H1 (cell line): ENCODE measurements around the gene C2orf76. TPM values are rescaled to one million over a fixed set of nuclear protein-coding genes. Genes with fewer than 3 reads are reported as not detected.

Experiments used
- CTCF ChIA-PET: fragments of 300-600 bp; sonication (Branson Sonifier 250); formaldehyde crosslinking; loops from one replicate; lab custom pipeline; 2021; ENCODE audit not compliant: partially characterized antibody; lab: Charles Lee
- POLR2A ChIA-PET: fragments of 300-600 bp; sonication (Branson Sonifier 250); formaldehyde crosslinking; loops from one replicate; lab custom pipeline; 2021; ENCODE audit warnings: inconsistent platforms; ENCODE audit not compliant: partially characterized antibody; lab: Charles Lee
- DNase-seq, 2 experiments: peaks; one replicate each; pipeline versions ENCODE4 v3.0.0 to v3.0.0-alpha.2; 2010 to 2022; ENCODE audit warnings: low spot score in 2 of 2, low read depth in 1 of 2, mixed read lengths in 1 of 2
- FAIRE-seq: peaks from 2 replicates; lab custom pipeline; 2011; peaks lifted over from hg19 to GRCh38; lab: Jason Lieb, UNC
- H2AFZ ChIP-seq: 2 replicates; pipeline ENCODE4 v1.8.1; 2012; ENCODE audit warnings: low read length, inconsistent platforms
- H2AK5ac ChIP-seq: 2 replicates; pipeline ENCODE4 v1.6.1; 2013; ENCODE audit warnings: low read depth, low read length
- H2BK120ac ChIP-seq: replicated peaks from 2 replicates; pipeline ENCODE3; 2013; ENCODE audit warnings: low read depth, low read length, inconsistent platforms
- H2BK12ac ChIP-seq: 2 replicates; pipeline ENCODE4 v1.6.1; 2013; ENCODE audit warnings: low read depth, low read length
- H2BK15ac ChIP-seq: 2 replicates; pipeline ENCODE4 v1.6.1; 2013; ENCODE audit warnings: low read length
- H2BK20ac ChIP-seq: 2 replicates; pipeline ENCODE4 v1.6.1; 2013; ENCODE audit warnings: low read length
- H2BK5ac ChIP-seq: 2 replicates; pipeline ENCODE4 v1.6.1; 2013; ENCODE audit warnings: low read depth, low read length
- H3K14ac ChIP-seq: 2 replicates; pipeline ENCODE4 v1.6.1; 2013; ENCODE audit warnings: inconsistent platforms; ENCODE audit not compliant: insufficient read length
- H3K18ac ChIP-seq: 2 replicates; pipeline ENCODE4 v1.6.1; 2013; ENCODE audit warnings: low read length; ENCODE audit errors: extremely low read depth
- H3K23ac ChIP-seq: 2 replicates; pipeline ENCODE4 v1.6.1; 2013; ENCODE audit warnings: inconsistent platforms; ENCODE audit not compliant: insufficient read length
- H3K23me2 ChIP-seq: 2 replicates; pipeline ENCODE4 v1.6.1; 2013; ENCODE audit warnings: low read depth, low read length
- H3K27ac ChIP-seq: 2 replicates; pipeline ENCODE4 v1.6.1; 2011; ENCODE audit warnings: low read depth, low read length, inconsistent platforms
- H3K27me3 ChIP-seq, 4 experiments: replicated peaks in 1 of 4; 1 replicate in 1 of 4; 2 replicates in 3 of 4; pipeline versions ENCODE4 v1.6.1 to v1.8.1; 2011 to 2013; ENCODE audit warnings: low read length in 3 of 4, mild to moderate bottlenecking in 3 of 4, inconsistent platforms in 2 of 4, mixed read lengths in 2 of 4, moderate library complexity in 1 of 4; ENCODE audit not compliant: control insufficient read depth in 3 of 4, insufficient read depth in 3 of 4; ENCODE audit errors: extremely low read depth in 1 of 4
- H3K36me3 ChIP-seq, 4 experiments: 2 replicates each; pipeline versions ENCODE4 v1.6.1 to v1.8.1; 2011 to 2013; ENCODE audit warnings: mild to moderate bottlenecking in 4 of 4, low read length in 3 of 4, moderate library complexity in 2 of 4, control low read depth in 1 of 4, inconsistent platforms in 1 of 4; ENCODE audit not compliant: insufficient read depth in 4 of 4, control insufficient read depth in 2 of 4
- H3K4ac ChIP-seq: replicated peaks from 2 replicates; pipeline ENCODE3; 2013; ENCODE audit warnings: low read length, low read depth, mixed read lengths, inconsistent platforms; ENCODE audit not compliant: insufficient read length
- H3K4me1 ChIP-seq, 4 experiments: replicated peaks in 1 of 4; 1 replicate in 1 of 4; 2 replicates in 3 of 4; pipeline versions ENCODE4 v1.6.1 to v1.8.1; 2011 to 2013; ENCODE audit warnings: low read length in 3 of 4, inconsistent platforms in 2 of 4, mixed read lengths in 1 of 4; ENCODE audit not compliant: insufficient read depth in 4 of 4, control insufficient read depth in 3 of 4
- H3K4me2 ChIP-seq, 2 experiments: 2 replicates each; pipeline versions ENCODE4 v1.6.1 to v1.8.1; 2011 to 2013; ENCODE audit warnings: low read depth in 2 of 2, low read length in 2 of 2, control low read depth in 1 of 2, inconsistent platforms in 1 of 2, mild to moderate bottlenecking in 1 of 2; ENCODE audit not compliant: insufficient read depth in 1 of 2
- H3K4me3 ChIP-seq, 4 experiments: fragments of 200-600, 300-600 bp in 1 of 4; sonication (generic), shearing (Covaris generic), sonication (Bioruptor Twin) in 1 of 4; 2 replicates each; pipeline versions ENCODE4 v1.5.1 to v1.8.1; 2011 to 2016; ENCODE audit warnings: low read length in 4 of 4, low read depth in 3 of 4, control low read depth in 2 of 4, inconsistent platforms in 2 of 4, mild to moderate bottlenecking in 2 of 4, mixed read lengths in 1 of 4, moderate library complexity in 1 of 4; ENCODE audit not compliant: insufficient read depth in 2 of 4; ENCODE audit errors: extremely low read depth in 1 of 4
- H3K56ac ChIP-seq: replicated peaks from 2 replicates; pipeline ENCODE3; 2013; ENCODE audit warnings: low read depth, mild to moderate bottlenecking, mixed read lengths, low read length, inconsistent platforms; ENCODE audit not compliant: insufficient read length
- H3K79me1 ChIP-seq: 2 replicates; pipeline ENCODE4 v1.6.1; 2013; ENCODE audit warnings: low read depth, low read length, control low read depth
- H3K79me2 ChIP-seq, 2 experiments: 2 replicates each; pipeline versions ENCODE4 v1.6.1 to v1.8.1; 2012 to 2013; ENCODE audit warnings: low read length in 2 of 2, mild to moderate bottlenecking in 2 of 2, inconsistent platforms in 1 of 2; ENCODE audit not compliant: insufficient read depth in 2 of 2, control insufficient read depth in 1 of 2
- H3K9ac ChIP-seq, 4 experiments: replicated peaks in 1 of 4; 1 replicate in 1 of 4; 2 replicates in 3 of 4; pipeline versions ENCODE4 v1.6.1 to v1.8.1; 2011 to 2013; ENCODE audit warnings: low read depth in 3 of 4, low read length in 3 of 4, control low read depth in 2 of 4, mild to moderate bottlenecking in 2 of 4, moderate library complexity in 2 of 4, inconsistent platforms in 1 of 4; ENCODE audit errors: extremely low read depth in 1 of 4
- H3K9me3 ChIP-seq, 2 experiments: 2 replicates each; pipeline versions ENCODE4 v1.6.1 to v1.8.1; 2012 to 2013; ENCODE audit warnings: mild to moderate bottlenecking in 2 of 2, moderate library complexity in 2 of 2, control low read depth in 1 of 2, inconsistent platforms in 1 of 2, low read depth in 1 of 2, low read length in 1 of 2, mixed read lengths in 1 of 2; ENCODE audit not compliant: insufficient read depth in 2 of 2
- H4K20me1 ChIP-seq, 2 experiments: replicated peaks in 1 of 2; 2 replicates each; pipeline versions ENCODE3 to v1.8.1; 2011 to 2013; ENCODE audit warnings: inconsistent platforms in 2 of 2, low read length in 2 of 2, mild to moderate bottlenecking in 1 of 2; ENCODE audit not compliant: insufficient read depth in 2 of 2, control insufficient read depth in 1 of 2
- H4K5ac ChIP-seq: 2 replicates; pipeline ENCODE4 v1.6.1; 2013; ENCODE audit warnings: low read length, low read depth, mixed read lengths, inconsistent platforms; ENCODE audit not compliant: insufficient read length
- H4K8ac ChIP-seq: 2 replicates; pipeline ENCODE4 v1.8.0; 2013; ENCODE audit warnings: mild to moderate bottlenecking, moderate library complexity, low read length, inconsistent platforms; ENCODE audit not compliant: insufficient read depth; ENCODE audit errors: extremely low read depth
- H4K91ac ChIP-seq: replicated peaks from 2 replicates; pipeline ENCODE3; 2013; ENCODE audit warnings: low read length, mixed read lengths, inconsistent platforms; ENCODE audit not compliant: insufficient read length
- BRCA1 ChIP-seq: IDR thresholded peaks from 2 replicates; pipeline ENCODE4 v1.6.1; 2012; ENCODE audit warnings: low read depth, low read length, improper control_type of control experiment
- CEBPB ChIP-seq: IDR thresholded peaks from 2 replicates; pipeline ENCODE4 v1.6.1; 2012; ENCODE audit warnings: low read depth, low read length
- EGR1 ChIP-seq: IDR thresholded peaks from 2 replicates; pipeline ENCODE4 v1.6.1; 2011; ENCODE audit warnings: low read depth, low read length, borderline replicate concordance
- EZH2 ChIP-seq: fragments of 200-600 bp; sonication (generic); IDR thresholded peaks from 2 replicates; pipeline ENCODE4 v1.7.1; 2012; ENCODE audit warnings: low read depth, mild to moderate bottlenecking, moderate library complexity, low read length, inconsistent platforms; ENCODE audit not compliant: severe bottlenecking
- HDAC6 ChIP-seq: IDR thresholded peaks from one replicate; pipeline ENCODE4 v1.7.1; 2012; ENCODE audit warnings: low read depth, mild to moderate bottlenecking, inconsistent platforms, low read length, moderate library complexity
- JUN ChIP-seq: IDR thresholded peaks from 2 replicates; pipeline ENCODE4 v1.6.1; 2011; ENCODE audit warnings: low read depth, mild to moderate bottlenecking, improper control_type of control experiment, low read length
- JUND ChIP-seq: IDR thresholded peaks from 2 replicates; pipeline ENCODE4 v1.6.1; 2011; ENCODE audit warnings: mild to moderate bottlenecking, improper control_type of control experiment, low read length
- KDM5A ChIP-seq: fragments of 200-600 bp; IDR thresholded peaks from 2 replicates; pipeline ENCODE4 v1.7.1; 2012; ENCODE audit warnings: mild to moderate bottlenecking, low read length, inconsistent platforms, mixed read lengths
- NRF1 ChIP-seq: IDR thresholded peaks from 2 replicates; pipeline ENCODE4 v1.6.1; 2011; ENCODE audit warnings: mild to moderate bottlenecking, low read depth, low read length, improper control_type of control experiment
- POLR2A ChIP-seq, 2 experiments: IDR thresholded peaks; 1 replicate in 1 of 2; 2 replicates in 1 of 2; pipeline ENCODE4 v1.6.1; 2011; ENCODE audit warnings: low read depth in 2 of 2, low read length in 2 of 2, mild to moderate bottlenecking in 2 of 2; ENCODE audit errors: control extremely low read depth in 1 of 2
- POLR2AphosphoS5 ChIP-seq: IDR thresholded peaks from 2 replicates; pipeline ENCODE4 v1.6.1; 2011; ENCODE audit warnings: low read depth, low read length
- RFX5 ChIP-seq: IDR thresholded peaks from 2 replicates; pipeline ENCODE4 v1.6.1; 2011; ENCODE audit warnings: low read depth, low read length, improper control_type of control experiment, borderline replicate concordance
- SP4 ChIP-seq: IDR thresholded peaks from 2 replicates; pipeline ENCODE4 v1.6.1; 2012; ENCODE audit warnings: low read length, inconsistent platforms
- SUZ12 ChIP-seq: fragments of 200-600 bp; sonication (generic); IDR thresholded peaks from 2 replicates; pipeline ENCODE4 v1.6.1; 2012; ENCODE audit warnings: mild to moderate bottlenecking, inconsistent platforms, low read length, moderate library complexity, mixed read lengths
- TEAD4 ChIP-seq: IDR thresholded peaks from 2 replicates; pipeline ENCODE4 v1.6.1; 2012; ENCODE audit warnings: low read depth, low read length, inconsistent platforms, mixed read lengths
- ZNF274 ChIP-seq: IDR thresholded peaks from 2 replicates; pipeline ENCODE4 v1.7.0; 2012; ENCODE audit warnings: low read length, borderline replicate concordance; ENCODE audit errors: extremely low read depth
- WGBS, 2 experiments: shearing (Covaris generic) in 1 of 2; methylation state at CpG; one replicate each; pipeline versions ENCODE4 v1.1.6 to v1.1.7; 2013 to 2015; ENCODE audit warnings: low lambda C conversion rate in 2 of 2, mixed read lengths in 2 of 2, inconsistent platforms in 1 of 2, low coverage in 1 of 2, missing lambda C conversion rate in 1 of 2; ENCODE audit not compliant: insufficient replicate concordance in 2 of 2, insufficient coverage in 1 of 2, insufficient read length in 1 of 2; ENCODE audit errors: extremely low coverage in 1 of 2, missing lambda C conversion rate in 1 of 2; 5-methylcytosine and 5-hydroxymethylcytosine counted together
- polyA plus RNA-seq, 7 experiments: library from polyadenylated mRNA; depleted of rRNA in 3 of 7; stranded (reverse) in 5 of 7; unstranded in 2 of 7; fragments of >200 nt in 5 of 7; fragments of 200-250 nt in 2 of 7; gene quantifications; 1 replicate in 5 of 7; 2 replicates in 1 of 7; 4 replicates in 1 of 7; pipeline versions ENCODE4 v1.2.1 to v1.2.3, GENCODE V29; 2011 to 2013; ENCODE audit warnings: missing spikeins in 2 of 7, mixed read lengths in 2 of 7
- total RNA-seq: library from RNA; stranded (reverse); fragmentation: NEBNext Ultra II Directional; extraction: Animal tissue kit (Norgen Biotek cat#: 25700); gene quantifications from 2 replicates; pipeline ENCODE4 v1.2.1, GENCODE V29; 2021

C2orf76 gene
- total and polyA plus RNA-seq, 2 of the 8 experiments (the other 6 are each of a cell fraction or from before 2014, with no cell fraction given): 4.4 to 5.0 TPM

GRCh38 chr2:119365436-119365835 is 1.2 kb downstream of the C2orf76 start:
- Histone ChIP-seq H3K56ac (no peak overlapping the region), H2AK5ac (no peak overlapping the region), H4K20me1 (peaks cover 5 to 15% of the 10 kb centered on the region in 2 experiments), H3K23ac (no peak overlapping the region), H3K36me3 (peaks cover 10 to 21% (median 16%) of the 10 kb centered on the region in 4 experiments; a peak in 6 of 8 replicates), H2BK15ac (no peak overlapping the region), H3K14ac (no peak overlapping the region), H2BK20ac (no peak overlapping the region), H4K8ac (no peak overlapping the region), H2BK12ac (no peak overlapping the region), H3K79me2 (peaks cover 0 to 35% of the 10 kb centered on the region in 2 experiments; a peak in 2 of 4 replicates), H3K4me1 (peaks cover 3 to 12% (median 7%) of the 10 kb centered on the region in 4 experiments; a peak in 6 of 7 replicates), H3K27ac (no peak overlapping the region), H3K18ac (no peak overlapping the region), H3K23me2 (peaks cover 16% of the 10 kb centered on the region), H3K4ac (no peak overlapping the region), H2AFZ (no peak overlapping the region), H3K9ac (peak overlapping the region in 3 of 4 experiments; percentile 5 to 45 (median 18); a peak in 4 of 7 replicates), H2BK5ac (no peak overlapping the region), H3K79me1 (peaks cover 15% of the 10 kb centered on the region), H4K91ac (peak overlapping the region; percentile 55), H3K4me3 (peak overlapping the region; percentile 83 to 95 (median 86); a peak in 7 of 8 replicates), H3K27me3 (no peaks in the 10 kb centered on the region), H2BK120ac (no peak overlapping the region), H3K4me2 (peak overlapping the region; percentile 77 to 91), H3K9me3 (no peaks in the 10 kb centered on the region), H4K5ac (no peak overlapping the region)
- FAIRE-seq (no peak), DNase-seq (no peak)
- WGBS, 2 experiments: 47% methylated on average over 6 of the region's 6 CpGs; no CpG with 5 or more reads in 1 of the 2 experiments
- ChIA-PET CTCF (interaction anchor here (0.7 to 1.2 kb wide), 2 partner anchors 14 to 167 kb away, joined by 3 to 4 read pairs; no protein-coding TSS in a partner anchor), POLR2A (interaction anchor here (0.6 to 6.3 kb wide), 3 partner anchors 11 to 24 kb away, joined by 3 to 35 read pairs (median 4); no protein-coding TSS in a partner anchor)
- TF ChIP-seq POLR2AphosphoS5 (no peak), SP4 (no peak), POLR2A (IDR thresholded peaks at IDR 0.05; ENCODE audit: control extremely low read depth in 1 of 2, low read depth in 2 of 2, low read length in 2 of 2) (no peak), NRF1 (no peak), HDAC6 (no peak), BRCA1 (no peak), SUZ12 (no peak), KDM5A (no peak), EGR1 (no peak), CEBPB (no peak), TEAD4 (no peak), ZNF274 (no peak), RFX5 (no peak), EZH2 (no peak), JUN (no peak), JUND (no peak)
